K562 (cell line): Measurements from ENCODE around the gene HES5. TPM values are rescaled to one million over a fixed set of nuclear protein-coding genes. Genes with fewer than 3 reads are reported as not detected.

Experiments
- ATAC-seq: fragments of 200-7000 bp; cut with Tn5 transposase; 3 replicates; pipeline ENCODE4 v1.9.1; 2020; ENCODE audit warnings: moderate library complexity
- BruUV-seq: library from RNA; stranded (reverse); fragments of 400-500 nt; replicated peaks from 2 replicates; lab custom pipeline; 2021; lab: Mats Ljungman, UMichigan
- CTCF ChIA-PET: fragments of 300-600 bp; formaldehyde crosslinking; extraction: SDS; loops from one replicate; lab custom pipeline; 2021; ENCODE audit warnings: low intra/inter-chr PET ratio; lab: Yijun Ruan, JAX
- POLR2A ChIA-PET: fragments of 300-600, 350-650 bp; sonication (Branson Sonifier 250); formaldehyde crosslinking; extraction: SDS; loops from one replicate; lab custom pipeline; 2021; ENCODE audit warnings: antibody characterized with exemption, inconsistent platforms; lab: Yijun Ruan, JAX
- DNase-seq, 4 experiments: peaks; one replicate each; pipeline versions ENCODE4 v3.0.0 to v3.0.0-alpha.2; 2011 to 2018; ENCODE audit warnings: low spot score in 3 of 4, mixed read lengths in 3 of 4; ENCODE audit errors: extremely low read depth in 1 of 4
- FAIRE-seq: peaks from 2 replicates; lab custom pipeline; 2011; peaks lifted over from hg19 to GRCh38; lab: Jason Lieb, UNC
- H2AFZ ChIP-seq: 2 replicates; pipeline ENCODE4 v1.6.0; 2011; ENCODE audit warnings: low read depth, low read length, control low read depth, inconsistent platforms
- H3K27ac ChIP-seq: fragments of 200-600 bp; 3 replicates; pipeline ENCODE4 v1.8.0; 2011; ENCODE audit warnings: low read depth, mild to moderate bottlenecking, control low read depth, inconsistent platforms, low read length, moderate library complexity, mixed read lengths; ENCODE audit errors: extremely low read depth
- H3K27me3 ChIP-seq, 2 experiments: fragments of 300-600 bp in 1 of 2; 2 replicates in 1 of 2; 3 replicates in 1 of 2; pipeline versions ENCODE4 v1.6.0 to v1.8.0; 2011; ENCODE audit warnings: inconsistent platforms in 2 of 2, low read length in 2 of 2, mild to moderate bottlenecking in 1 of 2, mixed read lengths in 1 of 2, moderate library complexity in 1 of 2; ENCODE audit not compliant: control insufficient read depth in 2 of 2, insufficient read depth in 2 of 2
- H3K36me3 ChIP-seq: fragments of 300-600 bp; 3 replicates; pipeline ENCODE4 v1.8.0; 2011; ENCODE audit warnings: mild to moderate bottlenecking, low read length, inconsistent platforms; ENCODE audit not compliant: control insufficient read depth, insufficient read depth
- H3K4me1 ChIP-seq, 2 experiments: fragments of 200-600 bp in 1 of 2; replicated peaks in 1 of 2; 2 replicates in 1 of 2; 3 replicates in 1 of 2; pipeline versions ENCODE4 v1.5.1 to v1.8.0; 2011; ENCODE audit warnings: inconsistent platforms in 2 of 2, low read length in 2 of 2, mild to moderate bottlenecking in 1 of 2, mixed read lengths in 1 of 2, moderate library complexity in 1 of 2; ENCODE audit not compliant: control insufficient read depth in 2 of 2, insufficient read depth in 2 of 2
- H3K4me2 ChIP-seq: 2 replicates; pipeline ENCODE4 v1.6.1; 2011; ENCODE audit warnings: low read length, control low read depth, inconsistent platforms, mixed read lengths; ENCODE audit not compliant: insufficient read depth
- H3K4me3 ChIP-seq: fragments of 200-600 bp; sonication (generic), shearing (Covaris generic); 2 replicates; pipeline ENCODE4 v1.5.1; 2016; ENCODE audit warnings: control low read depth, inconsistent platforms
- H3K79me2 ChIP-seq: fragments of 200-600 bp; 3 replicates; pipeline ENCODE4 v1.8.0; 2011; ENCODE audit warnings: low read length, inconsistent platforms; ENCODE audit not compliant: control insufficient read depth, insufficient read depth
- H3K9ac ChIP-seq, 2 experiments: 2 replicates each; pipeline versions ENCODE4 v1.6.0 to v1.6.1; 2011; ENCODE audit warnings: low read depth in 2 of 2, low read length in 2 of 2, control low read depth in 1 of 2, inconsistent platforms in 1 of 2, mild to moderate bottlenecking in 1 of 2, mixed read lengths in 1 of 2; ENCODE audit not compliant: insufficient read depth in 1 of 2
- H3K9me1 ChIP-seq: one replicate; pipeline ENCODE4 v1.6.0; 2011; ENCODE audit warnings: inconsistent platforms, mild to moderate bottlenecking, low read length, moderate library complexity; ENCODE audit not compliant: control insufficient read depth, insufficient read depth
- H3K9me3 ChIP-seq: replicated peaks from 2 replicates; pipeline ENCODE4 v1.5.1; 2011; ENCODE audit warnings: low read depth, low read length, inconsistent platforms; ENCODE audit not compliant: control insufficient read depth, insufficient read depth
- H4K20me1 ChIP-seq: replicated peaks from 2 replicates; pipeline ENCODE4 v1.6.1; 2011; ENCODE audit warnings: low read length, inconsistent platforms, mixed read lengths; ENCODE audit not compliant: control insufficient read depth, insufficient read depth
- CBX3 ChIP-seq, 2 experiments: IDR thresholded peaks; 1 replicate in 1 of 2; 2 replicates in 1 of 2; pipeline ENCODE4 v1.6.1; 2012; ENCODE audit warnings: inconsistent platforms in 2 of 2, low read length in 2 of 2, borderline replicate concordance in 1 of 2, control low read depth in 1 of 2
- SMARCA4 ChIP-seq: fragments of 450-650 bp; IDR thresholded peaks from 2 replicates; pipeline ENCODE4 v1.6.1; 2016
- WGBS: fragments of 100-300 bp; shearing (Covaris generic); methylation state at CpG from one replicate; pipeline ENCODE4 v1.1.6; 2016; ENCODE audit warnings: low coverage, mixed read lengths; ENCODE audit not compliant: insufficient coverage; ENCODE audit errors: missing lambda C conversion rate; 5-methylcytosine and 5-hydroxymethylcytosine counted together
- in situ Hi-C: fragments of 300-500 bp; cut with MboI; formaldehyde crosslinking; loops from 4 replicates; pipeline ENCODE4 v1.15.0; 2018; ENCODE audit warnings: inconsistent platforms, mixed read lengths
- intact Hi-C: fragments of 100-400 bp; cut with micrococcal nuclease; formaldehyde crosslinking; loops from 2 replicates; pipeline ENCODE4 v1.14.2; 2022
- polyA plus RNA-seq, 8 experiments: library from polyadenylated mRNA; depleted of rRNA in 4 of 8; stranded (reverse) in 5 of 8; unstranded in 3 of 8; fragments of >200 nt; fragmentation: Nextera tagmentation in 2 of 8; fragmentation: Illumina TruSeq in 1 of 8; extraction: Ambion mirVana in 2 of 8; extraction: Trizol in 1 of 8; gene quantifications; 2 replicates each; pipeline versions ENCODE4 v1.2.1 to v1.2.3, GENCODE V29; 2011 to 2014; ENCODE audit warnings: inconsistent platforms in 1 of 8, missing spikeins in 1 of 8
- total RNA-seq, 7 experiments: library from RNA; depleted of rRNA in 6 of 7; stranded (reverse); fragments of >200 nt in 6 of 7; fragmentation: Illumina TruSeq in 2 of 7; extraction: Trizol in 2 of 7; gene quantifications; 2 replicates each; pipeline versions ENCODE4 v1.2.1 to v1.2.3, GENCODE V29; 2011 to 2021; ENCODE audit warnings: low replicate concordance in 1 of 7
- TF ChIP-seq, protein P1 (sequence below): fragments of 450-650 bp; IDR thresholded peaks from 2 replicates; pipeline ENCODE4 v1.6.1; 2018; ENCODE audit warnings: mild to moderate bottlenecking, low read depth; ENCODE audit not compliant: partially characterized antibody
- TF ChIP-seq, protein P2 (sequence below): fragments of 200-800 bp; sonication (Bioruptor generic); IDR thresholded peaks from 2 replicates; pipeline ENCODE4 v1.6.1; 2017; ENCODE audit warnings: missing genetic modification characterization, missing compliant biosample characterization
- TF ChIP-seq, protein P3 (sequence below): sonication (generic); formaldehyde crosslinking; IDR thresholded peaks from 2 replicates; pipeline ENCODE4 v1.8.1; 2022; ENCODE audit warnings: missing genetic modification reagents

HES5 gene
- total and polyA plus RNA-seq, 9 of the 15 experiments (the other 6 are each of a cell fraction or from before 2014, with no cell fraction given), result not detected

DNA sequence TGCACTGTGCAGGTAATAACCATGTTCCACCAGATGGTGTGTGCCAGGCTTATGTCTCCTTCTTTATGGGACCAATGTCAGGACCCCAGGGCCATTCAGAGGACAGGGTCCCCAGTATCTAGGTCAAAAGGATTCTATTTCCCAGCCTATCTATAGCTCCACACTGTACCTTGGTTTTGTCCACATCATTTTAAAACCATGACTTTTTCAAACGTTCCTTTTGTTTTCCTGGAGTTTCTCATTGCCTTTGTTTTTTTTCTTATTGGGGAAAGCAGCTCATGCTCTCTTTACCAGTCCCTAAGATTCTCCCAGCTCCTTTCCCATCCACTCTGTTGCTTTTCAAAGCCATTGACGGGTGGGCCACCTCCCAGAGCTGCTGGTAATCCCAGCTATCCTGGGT lies 41.4 kb downstream of the HES5 start:
- Histone ChIP-seq H3K4me3 (no peak overlapping the region), H3K36me3 (no peaks in the 10 kb centered on the region), H3K9me3 (no peaks in the 10 kb centered on the region), H3K9me1 (no peaks in the 10 kb centered on the region), H3K4me2 (no peak overlapping the region), H3K79me2 (no peaks in the 10 kb centered on the region), H3K27me3 (peaks cover 14 to 40% of the 10 kb centered on the region in 2 experiments; a peak in 4 of 5 replicates), H3K4me1 (peaks cover 0 to 34% of the 10 kb centered on the region in 2 experiments; a peak in 2 of 5 replicates), H2AFZ (no peak overlapping the region), H3K27ac (no peak overlapping the region), H4K20me1 (peaks cover 12% of the 10 kb centered on the region; the same call in 1 of the 2 replicates), H3K9ac (no peak overlapping the region)
- ChIA-PET POLR2A (interaction anchor here (0.6 to 2.5 kb wide), 9 partner anchors 12 to 393 kb away, joined by 3 to 9 read pairs (median 3); partner anchors contain the start of gene PANK4), CTCF (interaction anchor here (0.6 kb wide), 1 partner anchor 27 kb away, joined by 4 read pairs; no protein-coding TSS in a partner anchor)
- DNase-seq (no peak), ATAC-seq (no peak), FAIRE-seq (no peak)
- in situ Hi-C loops (no loop called here), intact Hi-C loops (no loop called here)
- 0% methylated on average over 2 of the region's 2 CpGs for WGBS
- TF ChIP-seq SMARCA4 (no peak), CBX3 (IDR thresholded peaks at IDR 0.05; ENCODE audit: borderline replicate concordance in 1 of 2, low read length in 2 of 2) (peak in 1 of 2 experiments; percentile 75; a peak in 1 of 3 replicates)
- TF ChIP-seq, protein P1, sequence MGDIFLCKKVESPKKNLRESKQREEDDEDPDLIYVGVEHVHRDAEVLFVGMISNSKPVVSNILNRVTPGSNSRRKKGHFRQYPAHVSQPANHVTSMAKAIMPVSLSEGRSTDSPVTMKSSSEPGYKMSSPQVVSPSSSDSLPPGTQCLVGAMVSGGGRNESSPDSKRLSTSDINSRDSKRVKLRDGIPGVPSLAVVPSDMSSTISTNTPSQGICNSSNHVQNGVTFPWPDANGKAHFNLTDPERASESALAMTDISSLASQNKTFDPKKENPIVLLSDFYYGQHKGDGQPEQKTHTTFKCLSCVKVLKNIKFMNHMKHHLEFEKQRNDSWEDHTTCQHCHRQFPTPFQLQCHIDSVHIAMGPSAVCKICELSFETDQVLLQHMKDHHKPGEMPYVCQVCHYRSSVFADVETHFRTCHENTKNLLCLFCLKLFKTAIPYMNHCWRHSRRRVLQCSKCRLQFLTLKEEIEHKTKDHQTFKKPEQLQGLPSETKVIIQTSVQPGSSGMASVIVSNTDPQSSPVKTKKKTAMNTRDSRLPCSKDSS, result peak; percentile 34
- TF ChIP-seq, protein P2, sequence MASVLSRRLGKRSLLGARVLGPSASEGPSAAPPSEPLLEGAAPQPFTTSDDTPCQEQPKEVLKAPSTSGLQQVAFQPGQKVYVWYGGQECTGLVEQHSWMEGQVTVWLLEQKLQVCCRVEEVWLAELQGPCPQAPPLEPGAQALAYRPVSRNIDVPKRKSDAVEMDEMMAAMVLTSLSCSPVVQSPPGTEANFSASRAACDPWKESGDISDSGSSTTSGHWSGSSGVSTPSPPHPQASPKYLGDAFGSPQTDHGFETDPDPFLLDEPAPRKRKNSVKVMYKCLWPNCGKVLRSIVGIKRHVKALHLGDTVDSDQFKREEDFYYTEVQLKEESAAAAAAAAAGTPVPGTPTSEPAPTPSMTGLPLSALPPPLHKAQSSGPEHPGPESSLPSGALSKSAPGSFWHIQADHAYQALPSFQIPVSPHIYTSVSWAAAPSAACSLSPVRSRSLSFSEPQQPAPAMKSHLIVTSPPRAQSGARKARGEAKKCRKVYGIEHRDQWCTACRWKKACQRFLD, result no peak
- TF ChIP-seq, protein P3, sequence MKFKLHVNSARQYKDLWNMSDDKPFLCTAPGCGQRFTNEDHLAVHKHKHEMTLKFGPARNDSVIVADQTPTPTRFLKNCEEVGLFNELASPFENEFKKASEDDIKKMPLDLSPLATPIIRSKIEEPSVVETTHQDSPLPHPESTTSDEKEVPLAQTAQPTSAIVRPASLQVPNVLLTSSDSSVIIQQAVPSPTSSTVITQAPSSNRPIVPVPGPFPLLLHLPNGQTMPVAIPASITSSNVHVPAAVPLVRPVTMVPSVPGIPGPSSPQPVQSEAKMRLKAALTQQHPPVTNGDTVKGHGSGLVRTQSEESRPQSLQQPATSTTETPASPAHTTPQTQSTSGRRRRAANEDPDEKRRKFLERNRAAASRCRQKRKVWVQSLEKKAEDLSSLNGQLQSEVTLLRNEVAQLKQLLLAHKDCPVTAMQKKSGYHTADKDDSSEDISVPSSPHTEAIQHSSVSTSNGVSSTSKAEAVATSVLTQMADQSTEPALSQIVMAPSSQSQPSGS (CRISPR knock-in tag), result no peak
- BruUV-seq, result no TSS peak
